GM12878 (cell line): ENCODE data around the gene PNPO. TPM values are rescaled to one million over a fixed set of nuclear protein-coding genes. Genes with fewer than 3 reads are reported as not detected.

Experiments
- ATF7 ChIP-seq: fragments of 450-650 bp; IDR thresholded peaks from 2 replicates; pipeline ENCODE4 v1.6.1; 2016; ENCODE audit warnings: low read depth, mild to moderate bottlenecking
- CHD4 ChIP-seq: fragments of 200-600 bp; sonication (generic); IDR thresholded peaks from 2 replicates; pipeline ENCODE4 v1.6.1; 2016; ENCODE audit warnings: mild to moderate bottlenecking
- ETV6 ChIP-seq, 2 experiments: fragments of 450-650 bp in 1 of 2; IDR thresholded peaks in 1 of 2; conservative IDR thresholded peaks in 1 of 2; 2 replicates each; pipeline ENCODE4 v1.6.1; 2014; ENCODE audit warnings: antibody characterized with exemption in 1 of 2, borderline replicate concordance in 1 of 2, low read depth in 1 of 2, mild to moderate bottlenecking in 1 of 2, moderate library complexity in 1 of 2
- GABPA ChIP-seq: IDR thresholded peaks from 2 replicates; pipeline ENCODE4 v1.6.1; 2014; ENCODE audit warnings: antibody characterized with exemption, low read depth, mild to moderate bottlenecking, inconsistent platforms
- KLF5 ChIP-seq: fragments of 450-650 bp; IDR thresholded peaks from 2 replicates; pipeline ENCODE4 v1.6.1; 2014; ENCODE audit warnings: mild to moderate bottlenecking; ENCODE audit not compliant: partially characterized antibody
- MLLT1 ChIP-seq: fragments of 450-650 bp; IDR thresholded peaks from 2 replicates; pipeline ENCODE4 v1.6.1; 2016; ENCODE audit warnings: mild to moderate bottlenecking
- MTA3 ChIP-seq: IDR thresholded peaks from 2 replicates; pipeline ENCODE4 v1.6.1; 2012; ENCODE audit warnings: low read length, inconsistent platforms, borderline replicate concordance
- RUNX3 ChIP-seq: IDR thresholded peaks from 2 replicates; pipeline ENCODE4 v1.6.1; 2012; ENCODE audit warnings: low read length, inconsistent platforms
- polyA plus RNA-seq, 11 experiments: library from polyadenylated mRNA; depleted of rRNA in 4 of 11; unstranded in 6 of 11; stranded (reverse) in 5 of 11; fragments of >200 nt; fragmentation: Nextera tagmentation in 4 of 11; fragmentation: Illumina TruSeq in 1 of 11; extraction: Ambion mirVana in 4 of 11; extraction: Trizol in 1 of 11; gene quantifications; 1 replicate in 1 of 11; 2 replicates in 10 of 11; pipeline versions ENCODE4 v1.2.1 to v1.2.3, GENCODE V29; 2011 to 2016; ENCODE audit warnings: inconsistent platforms in 2 of 11, missing spikeins in 2 of 11, low read depth in 1 of 11
- total RNA-seq, 4 experiments: library from RNA; depleted of rRNA in 3 of 4; stranded (reverse); fragments of >200 nt in 3 of 4; fragmentation: Illumina TruSeq in 1 of 4; extraction: Trizol in 1 of 4; gene quantifications; 2 replicates each; pipeline versions ENCODE4 v1.2.1 to v1.2.3, GENCODE V29; 2013 to 2021
- TF ChIP-seq, protein P1 (sequence below): fragments of 450-650 bp; IDR thresholded peaks from 2 replicates; pipeline ENCODE4 v1.6.1; 2017; ENCODE audit warnings: mild to moderate bottlenecking, moderate library complexity
- TF ChIP-seq, protein P2 (sequence below): fragments of 450-650 bp; IDR thresholded peaks from 2 replicates; pipeline ENCODE4 v1.6.1; 2017; ENCODE audit warnings: mild to moderate bottlenecking, low read depth, inconsistent platforms; ENCODE audit not compliant: poor library complexity, severe bottlenecking
- TF ChIP-seq, protein P3 (sequence below): fragments of 450-650 bp; IDR thresholded peaks from 2 replicates; pipeline ENCODE4 v1.6.1; 2014; ENCODE audit warnings: mild to moderate bottlenecking
- TF ChIP-seq, protein P4 (sequence below): fragments of 150-350 bp; IDR thresholded peaks from 2 replicates; pipeline ENCODE4 v1.6.1; 2014; ENCODE audit warnings: mild to moderate bottlenecking, low read depth, low read length
- TF ChIP-seq, protein P5 (sequence below): fragments of 450-650 bp; formaldehyde crosslinking; IDR thresholded peaks from 2 replicates; pipeline ENCODE4 v1.5.0; 2022; ENCODE audit warnings: mild to moderate bottlenecking, missing genetic modification characterization

Gene PNPO
- total and polyA plus RNA-seq, 10 of the 15 experiments (the other 5 are each of a cell fraction or from before 2014, with no cell fraction given): 13.9 to 52.6 (median 37.3) TPM

DNA sequence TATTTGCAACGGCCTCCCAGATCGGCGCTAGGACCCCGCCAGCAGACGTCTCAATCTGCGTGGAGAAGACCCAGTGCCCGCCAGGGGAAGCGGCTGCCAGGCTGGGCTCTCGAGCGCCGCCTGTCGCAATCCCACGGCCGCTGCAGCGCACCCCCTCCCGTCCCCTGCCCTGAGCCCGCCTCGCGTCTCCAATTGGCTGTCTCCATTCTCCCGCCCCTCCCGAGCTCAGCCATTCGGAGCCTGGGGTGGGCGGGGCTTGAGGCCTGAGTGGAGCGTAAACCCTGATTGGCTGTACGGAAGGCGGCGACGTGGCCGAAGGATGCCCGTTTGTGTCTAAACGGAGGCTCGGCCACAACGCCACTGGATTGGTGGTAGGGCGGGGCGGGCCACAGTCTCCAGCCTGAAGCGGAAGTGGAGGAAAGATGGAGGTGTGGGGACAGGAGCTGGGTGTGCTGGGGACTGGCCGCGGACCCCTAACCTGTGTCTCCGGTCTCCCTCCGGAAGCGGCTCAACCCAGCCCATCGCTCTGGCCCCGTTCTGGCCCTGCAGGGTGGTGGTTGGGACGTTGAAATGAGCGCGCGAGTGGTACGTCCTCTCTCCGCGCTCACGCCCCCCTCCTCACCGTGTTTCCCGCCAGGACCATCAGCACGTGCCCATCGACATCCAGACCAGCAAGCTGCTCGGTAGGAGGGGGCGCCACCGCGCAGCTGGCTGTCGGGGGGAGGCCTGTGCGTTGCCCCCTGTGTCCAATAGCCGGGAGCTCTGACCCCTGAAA, 29.5 kb downstream of the PNPO start, which contains the start of gene CDK5RAP3 (continued):
- TF ChIP-seq, protein P1, sequence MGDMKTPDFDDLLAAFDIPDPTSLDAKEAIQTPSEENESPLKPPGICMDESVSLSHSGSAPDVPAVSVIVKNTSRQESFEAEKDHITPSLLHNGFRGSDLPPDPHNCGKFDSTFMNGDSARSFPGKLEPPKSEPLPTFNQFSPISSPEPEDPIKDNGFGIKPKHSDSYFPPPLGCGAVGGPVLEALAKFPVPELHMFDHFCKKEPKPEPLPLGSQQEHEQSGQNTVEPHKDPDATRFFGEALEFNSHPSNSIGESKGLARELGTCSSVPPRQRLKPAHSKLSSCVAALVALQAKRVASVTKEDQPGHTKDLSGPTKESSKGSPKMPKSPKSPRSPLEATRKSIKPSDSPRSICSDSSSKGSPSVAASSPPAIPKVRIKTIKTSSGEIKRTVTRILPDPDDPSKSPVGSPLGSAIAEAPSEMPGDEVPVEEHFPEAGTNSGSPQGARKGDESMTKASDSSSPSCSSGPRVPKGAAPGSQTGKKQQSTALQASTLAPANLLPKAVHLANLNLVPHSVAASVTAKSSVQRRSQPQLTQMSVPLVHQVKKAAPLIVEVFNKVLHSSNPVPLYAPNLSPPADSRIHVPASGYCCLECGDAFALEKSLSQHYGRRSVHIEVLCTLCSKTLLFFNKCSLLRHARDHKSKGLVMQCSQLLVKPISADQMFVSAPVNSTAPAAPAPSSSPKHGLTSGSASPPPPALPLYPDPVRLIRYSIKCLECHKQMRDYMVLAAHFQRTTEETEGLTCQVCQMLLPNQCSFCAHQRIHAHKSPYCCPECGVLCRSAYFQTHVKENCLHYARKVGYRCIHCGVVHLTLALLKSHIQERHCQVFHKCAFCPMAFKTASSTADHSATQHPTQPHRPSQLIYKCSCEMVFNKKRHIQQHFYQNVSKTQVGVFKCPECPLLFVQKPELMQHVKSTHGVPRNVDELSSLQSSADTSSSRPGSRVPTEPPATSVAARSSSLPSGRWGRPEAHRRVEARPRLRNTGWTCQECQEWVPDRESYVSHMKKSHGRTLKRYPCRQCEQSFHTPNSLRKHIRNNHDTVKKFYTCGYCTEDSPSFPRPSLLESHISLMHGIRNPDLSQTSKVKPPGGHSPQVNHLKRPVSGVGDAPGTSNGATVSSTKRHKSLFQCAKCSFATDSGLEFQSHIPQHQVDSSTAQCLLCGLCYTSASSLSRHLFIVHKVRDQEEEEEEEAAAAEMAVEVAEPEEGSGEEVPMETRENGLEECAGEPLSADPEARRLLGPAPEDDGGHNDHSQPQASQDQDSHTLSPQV: no peak; the same call in 1 of the 2 replicates
- TF ChIP-seq ETV6 (conservative IDR thresholded peaks at IDR 0.05 in 1 of 2, IDR thresholded peaks at IDR 0.05 in 1 of 2; ENCODE audit: borderline replicate concordance in 1 of 2, low read depth in 1 of 2): no peak
- TF ChIP-seq ATF7: 0 out of 2 replicates have a peak, but pooled peaks have one; percentile 13
- TF ChIP-seq CHD4: no peak
- 0 out of 2 replicates have a peak, but pooled peaks have one; percentile 44 for TF ChIP-seq MLLT1
- TF ChIP-seq KLF5: no peak
- TF ChIP-seq, protein P2, sequence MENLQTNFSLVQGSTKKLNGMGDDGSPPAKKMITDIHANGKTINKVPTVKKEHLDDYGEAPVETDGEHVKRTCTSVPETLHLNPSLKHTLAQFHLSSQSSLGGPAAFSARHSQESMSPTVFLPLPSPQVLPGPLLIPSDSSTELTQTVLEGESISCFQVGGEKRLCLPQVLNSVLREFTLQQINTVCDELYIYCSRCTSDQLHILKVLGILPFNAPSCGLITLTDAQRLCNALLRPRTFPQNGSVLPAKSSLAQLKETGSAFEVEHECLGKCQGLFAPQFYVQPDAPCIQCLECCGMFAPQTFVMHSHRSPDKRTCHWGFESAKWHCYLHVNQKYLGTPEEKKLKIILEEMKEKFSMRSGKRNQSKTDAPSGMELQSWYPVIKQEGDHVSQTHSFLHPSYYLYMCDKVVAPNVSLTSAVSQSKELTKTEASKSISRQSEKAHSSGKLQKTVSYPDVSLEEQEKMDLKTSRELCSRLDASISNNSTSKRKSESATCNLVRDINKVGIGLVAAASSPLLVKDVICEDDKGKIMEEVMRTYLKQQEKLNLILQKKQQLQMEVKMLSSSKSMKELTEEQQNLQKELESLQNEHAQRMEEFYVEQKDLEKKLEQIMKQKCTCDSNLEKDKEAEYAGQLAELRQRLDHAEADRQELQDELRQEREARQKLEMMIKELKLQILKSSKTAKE: no peak
- TF ChIP-seq, protein P3, sequence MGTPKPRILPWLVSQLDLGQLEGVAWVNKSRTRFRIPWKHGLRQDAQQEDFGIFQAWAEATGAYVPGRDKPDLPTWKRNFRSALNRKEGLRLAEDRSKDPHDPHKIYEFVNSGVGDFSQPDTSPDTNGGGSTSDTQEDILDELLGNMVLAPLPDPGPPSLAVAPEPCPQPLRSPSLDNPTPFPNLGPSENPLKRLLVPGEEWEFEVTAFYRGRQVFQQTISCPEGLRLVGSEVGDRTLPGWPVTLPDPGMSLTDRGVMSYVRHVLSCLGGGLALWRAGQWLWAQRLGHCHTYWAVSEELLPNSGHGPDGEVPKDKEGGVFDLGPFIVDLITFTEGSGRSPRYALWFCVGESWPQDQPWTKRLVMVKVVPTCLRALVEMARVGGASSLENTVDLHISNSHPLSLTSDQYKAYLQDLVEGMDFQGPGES: peak; percentile 92
- no peak for TF ChIP-seq MTA3
- TF ChIP-seq, protein P4, sequence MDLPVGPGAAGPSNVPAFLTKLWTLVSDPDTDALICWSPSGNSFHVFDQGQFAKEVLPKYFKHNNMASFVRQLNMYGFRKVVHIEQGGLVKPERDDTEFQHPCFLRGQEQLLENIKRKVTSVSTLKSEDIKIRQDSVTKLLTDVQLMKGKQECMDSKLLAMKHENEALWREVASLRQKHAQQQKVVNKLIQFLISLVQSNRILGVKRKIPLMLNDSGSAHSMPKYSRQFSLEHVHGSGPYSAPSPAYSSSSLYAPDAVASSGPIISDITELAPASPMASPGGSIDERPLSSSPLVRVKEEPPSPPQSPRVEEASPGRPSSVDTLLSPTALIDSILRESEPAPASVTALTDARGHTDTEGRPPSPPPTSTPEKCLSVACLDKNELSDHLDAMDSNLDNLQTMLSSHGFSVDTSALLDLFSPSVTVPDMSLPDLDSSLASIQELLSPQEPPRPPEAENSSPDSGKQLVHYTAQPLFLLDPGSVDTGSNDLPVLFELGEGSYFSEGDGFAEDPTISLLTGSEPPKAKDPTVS: no peak
- no peak for TF ChIP-seq RUNX3
- TF ChIP-seq GABPA: no peak
- TF ChIP-seq, protein P5, sequence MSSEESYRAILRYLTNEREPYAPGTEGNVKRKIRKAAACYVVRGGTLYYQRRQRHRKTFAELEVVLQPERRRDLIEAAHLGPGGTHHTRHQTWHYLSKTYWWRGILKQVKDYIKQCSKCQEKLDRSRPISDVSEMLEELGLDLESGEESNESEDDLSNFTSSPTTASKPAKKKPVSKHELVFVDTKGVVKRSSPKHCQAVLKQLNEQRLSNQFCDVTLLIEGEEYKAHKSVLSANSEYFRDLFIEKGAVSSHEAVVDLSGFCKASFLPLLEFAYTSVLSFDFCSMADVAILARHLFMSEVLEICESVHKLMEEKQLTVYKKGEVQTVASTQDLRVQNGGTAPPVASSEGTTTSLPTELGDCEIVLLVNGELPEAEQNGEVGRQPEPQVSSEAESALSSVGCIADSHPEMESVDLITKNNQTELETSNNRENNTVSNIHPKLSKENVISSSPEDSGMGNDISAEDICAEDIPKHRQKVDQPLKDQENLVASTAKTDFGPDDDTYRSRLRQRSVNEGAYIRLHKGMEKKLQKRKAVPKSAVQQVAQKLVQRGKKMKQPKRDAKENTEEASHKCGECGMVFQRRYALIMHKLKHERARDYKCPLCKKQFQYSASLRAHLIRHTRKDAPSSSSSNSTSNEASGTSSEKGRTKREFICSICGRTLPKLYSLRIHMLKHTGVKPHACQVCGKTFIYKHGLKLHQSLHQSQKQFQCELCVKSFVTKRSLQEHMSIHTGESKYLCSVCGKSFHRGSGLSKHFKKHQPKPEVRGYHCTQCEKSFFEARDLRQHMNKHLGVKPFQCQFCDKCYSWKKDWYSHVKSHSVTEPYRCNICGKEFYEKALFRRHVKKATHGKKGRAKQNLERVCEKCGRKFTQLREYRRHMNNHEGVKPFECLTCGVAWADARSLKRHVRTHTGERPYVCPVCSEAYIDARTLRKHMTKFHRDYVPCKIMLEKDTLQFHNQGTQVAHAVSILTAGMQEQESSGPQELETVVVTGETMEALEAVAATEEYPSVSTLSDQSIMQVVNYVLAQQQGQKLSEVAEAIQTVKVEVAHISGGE (CRISPR knock-in tag): no peak
